GM08714 (cell line): ENCODE results near the gene VGLL2.

Experiments used
- H3K4me3 ChIP-seq: fragments of 200-500 bp; sonication (Bioruptor generic); 2 replicates; pipeline ENCODE4 v1.5.1; 2014; ENCODE audit warnings: mild to moderate bottlenecking, low read length, inconsistent platforms
- ZNF274 ChIP-seq: IDR thresholded peaks from 2 replicates; pipeline ENCODE4 v1.6.1; 2012; ENCODE audit warnings: mild to moderate bottlenecking, low read depth, low read length

The VGLL2 gene

DNA sequence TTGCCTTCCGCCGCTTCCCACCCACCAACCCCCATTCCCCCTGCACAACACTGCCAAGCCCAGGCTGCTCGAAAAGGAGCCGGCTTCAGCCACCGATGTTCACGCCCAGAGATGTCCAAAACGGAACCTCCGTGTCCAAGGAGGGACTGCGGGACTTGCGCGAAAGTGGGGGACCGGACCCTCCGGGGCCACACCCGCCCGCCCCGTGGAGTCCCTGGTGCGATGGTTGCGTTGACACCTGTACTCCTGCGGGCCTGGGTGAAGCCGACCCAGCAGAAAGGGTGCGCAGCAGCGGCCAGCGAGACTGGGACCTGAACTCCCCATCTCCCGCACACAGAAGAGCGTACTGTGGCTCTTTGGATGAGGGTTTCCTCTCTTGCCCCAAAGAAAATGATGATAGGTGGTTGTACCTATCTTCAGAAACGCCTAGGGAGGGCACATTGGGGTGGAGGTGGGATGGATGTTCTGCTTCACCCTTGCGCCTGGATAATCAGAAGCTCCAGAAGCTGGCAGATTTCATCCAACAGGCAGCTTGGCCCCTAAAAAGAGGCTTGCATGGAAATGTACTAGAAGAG lies 1.9 kb upstream of the VGLL2 start:
- no peak for TF ChIP-seq ZNF274
- no peak overlapping the region for H3K4me3 ChIP-seq

DNA sequence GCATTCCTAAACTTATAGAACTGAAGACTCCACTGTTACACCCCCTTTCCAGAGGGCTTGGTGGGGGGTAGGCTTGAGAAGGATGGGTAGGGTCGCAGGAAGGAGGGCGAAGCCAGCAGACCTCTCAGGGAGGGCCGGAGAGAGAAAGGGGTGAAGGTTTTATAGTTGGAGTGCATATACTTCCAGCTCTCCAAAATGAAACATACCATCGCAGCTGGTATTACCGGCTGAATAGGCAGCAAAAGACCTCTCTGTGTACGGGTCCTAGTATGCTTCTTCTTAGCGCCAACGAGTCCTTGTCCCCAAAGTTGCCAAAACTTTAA lies 1.0 kb upstream of the VGLL2 start:
- no peak for TF ChIP-seq ZNF274
- H3K4me3 ChIP-seq, result peak overlapping the region; percentile 22; the same call in 1 of the 2 replicates

DNA sequence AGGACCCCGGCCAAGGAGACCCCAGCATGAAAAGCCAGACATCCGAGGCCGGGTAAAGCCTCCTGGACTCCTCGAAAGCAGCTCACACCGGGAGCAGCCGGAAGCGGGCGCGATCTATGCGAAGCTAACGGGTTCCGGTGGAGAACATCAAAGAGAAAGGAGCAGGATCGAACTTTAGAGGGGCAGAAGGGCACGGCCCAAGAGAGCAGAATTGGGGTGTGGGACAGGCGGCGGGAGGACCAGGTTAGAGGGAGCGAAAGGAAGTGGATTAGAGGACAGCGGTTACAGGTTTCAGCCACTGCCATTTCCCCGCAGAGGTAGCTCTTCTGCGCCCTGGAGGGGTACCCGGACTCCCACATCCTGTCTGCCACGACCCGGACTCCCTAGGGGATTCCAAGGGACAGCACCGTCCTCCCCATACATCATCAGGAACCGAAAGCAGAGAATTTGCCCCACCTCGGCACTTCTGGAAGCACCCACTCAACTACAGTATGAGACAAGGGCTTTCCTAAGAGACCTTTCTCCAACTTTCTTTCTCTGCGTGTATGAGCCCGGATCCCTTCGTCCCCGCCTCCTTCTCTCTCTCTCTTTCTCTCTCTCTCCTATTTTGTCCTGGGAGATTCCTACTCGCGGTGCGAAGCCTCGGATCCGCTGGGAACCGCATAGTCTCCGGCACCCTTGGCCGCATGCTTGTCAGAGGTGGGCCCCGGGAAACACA lies 507 bp upstream of the VGLL2 start:
- peak overlapping the region; percentile 22 for H3K4me3 ChIP-seq
- no peak for TF ChIP-seq ZNF274

DNA sequence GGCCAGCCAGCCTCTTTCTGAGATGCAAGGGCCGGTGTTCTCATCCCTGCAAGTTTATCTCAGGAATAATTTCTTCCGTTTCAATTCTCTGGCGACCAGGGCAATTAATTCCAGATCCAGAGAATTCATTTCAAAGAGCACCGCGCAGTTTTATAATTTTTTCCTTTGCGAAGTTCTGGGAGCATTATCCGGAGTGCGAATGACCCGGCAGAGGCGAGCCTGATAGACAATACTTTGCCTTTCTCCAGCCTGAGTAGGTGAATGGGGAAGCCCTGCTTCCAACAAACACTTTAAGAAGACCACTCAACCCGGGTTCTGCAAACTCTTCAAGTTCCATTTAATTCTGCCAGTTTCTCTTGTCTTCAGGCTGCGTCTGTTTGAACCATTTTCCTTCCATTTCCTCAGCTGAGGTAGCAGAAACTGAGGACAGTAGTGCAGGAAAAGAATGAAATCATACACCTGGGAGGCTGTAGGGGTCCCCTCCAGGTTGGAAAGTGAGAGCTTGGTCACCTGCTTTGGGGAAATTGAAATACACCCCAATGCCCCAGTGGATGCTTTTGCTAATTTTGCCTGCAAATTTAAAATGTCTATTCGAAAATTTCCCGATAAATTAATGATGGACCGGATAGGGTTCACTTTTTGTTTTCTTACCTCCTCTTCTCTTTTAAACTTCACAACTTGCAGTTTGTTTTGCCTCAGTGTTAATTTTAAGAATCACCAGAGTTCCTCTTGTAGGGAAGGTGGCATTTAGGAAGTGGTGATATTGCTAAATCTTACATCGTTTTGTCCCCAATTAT lies 1.1 kb downstream of the VGLL2 start:
- TF ChIP-seq ZNF274, result no peak
- H3K4me3 ChIP-seq, result no peak overlapping the region; the same call in 1 of the 2 replicates

DNA sequence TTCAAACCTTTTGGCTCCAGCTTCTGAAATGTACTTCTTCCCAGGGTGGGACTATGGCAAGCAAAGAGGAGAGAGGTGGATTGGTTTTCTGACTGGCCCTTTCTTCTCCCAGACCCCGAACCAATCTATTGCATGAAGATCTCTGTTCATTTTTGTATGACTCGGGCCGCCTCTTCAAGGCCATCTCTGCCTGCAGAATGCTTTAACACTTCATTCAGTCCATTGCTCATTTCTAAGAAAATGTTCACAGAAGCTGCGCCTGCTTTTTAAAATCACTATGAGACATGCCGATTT lies 1.6 kb downstream of the VGLL2 start:
- no peak overlapping the region for H3K4me3 ChIP-seq
- no peak for TF ChIP-seq ZNF274

DNA sequence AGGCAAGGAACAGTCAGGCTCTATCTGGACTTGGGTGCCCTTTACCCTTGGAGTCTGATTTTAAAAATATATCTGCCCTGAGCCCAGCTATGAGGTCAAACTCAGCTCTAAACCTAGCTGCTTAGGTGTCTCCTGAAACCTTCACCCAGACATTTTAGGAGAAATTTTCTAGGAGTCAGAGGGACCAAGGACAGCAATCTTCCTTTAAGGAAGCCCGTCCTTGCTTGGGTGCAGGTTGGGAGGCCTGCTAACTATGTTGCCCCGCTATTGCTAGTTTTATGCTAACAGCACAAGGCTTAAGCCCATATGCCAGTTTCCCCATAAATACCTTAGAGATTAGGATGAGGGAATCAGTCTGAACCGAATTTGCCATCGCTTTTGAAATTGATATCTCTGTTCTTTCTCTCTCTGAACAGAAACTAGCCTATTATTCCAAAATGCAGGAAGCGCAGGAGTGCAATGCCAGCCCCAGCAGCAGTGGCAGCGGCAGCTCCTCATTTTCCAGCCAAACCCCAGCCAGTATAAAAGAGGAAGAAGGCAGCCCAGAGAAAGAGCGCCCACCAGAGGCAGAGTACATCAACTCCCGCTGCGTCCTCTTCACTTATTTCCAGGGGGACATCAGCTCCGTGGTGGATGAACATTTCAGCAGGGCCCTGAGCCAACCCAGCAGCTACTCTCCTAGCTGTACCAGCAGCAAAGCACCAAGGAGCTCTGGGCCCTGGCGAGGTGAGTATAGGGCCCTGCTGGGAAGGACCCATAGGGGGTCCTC lies 2.6 kb downstream of the VGLL2 start:
- no peak for TF ChIP-seq ZNF274
- no peak overlapping the region for H3K4me3 ChIP-seq

DNA sequence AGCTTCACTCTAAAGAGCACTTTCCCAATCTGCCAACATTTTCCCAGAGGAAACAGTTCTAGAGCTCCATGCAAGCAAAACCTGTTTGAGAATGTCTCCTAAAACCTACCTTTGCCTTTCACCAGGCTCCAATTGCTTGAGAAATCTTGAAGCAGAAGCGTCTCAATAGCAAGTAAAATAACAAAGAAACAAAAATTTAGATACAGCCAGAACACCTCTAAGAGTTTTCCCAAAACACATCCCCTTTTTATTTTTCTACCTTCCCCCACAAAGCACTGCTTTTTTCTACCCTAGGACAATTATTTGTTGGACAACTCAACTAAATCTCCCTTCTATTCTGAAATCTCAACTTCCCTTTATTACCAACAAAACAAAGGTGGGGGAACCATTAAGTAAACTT lies 3.6 kb downstream of the VGLL2 start:
- no peak overlapping the region for H3K4me3 ChIP-seq
- TF ChIP-seq ZNF274, result no peak

DNA sequence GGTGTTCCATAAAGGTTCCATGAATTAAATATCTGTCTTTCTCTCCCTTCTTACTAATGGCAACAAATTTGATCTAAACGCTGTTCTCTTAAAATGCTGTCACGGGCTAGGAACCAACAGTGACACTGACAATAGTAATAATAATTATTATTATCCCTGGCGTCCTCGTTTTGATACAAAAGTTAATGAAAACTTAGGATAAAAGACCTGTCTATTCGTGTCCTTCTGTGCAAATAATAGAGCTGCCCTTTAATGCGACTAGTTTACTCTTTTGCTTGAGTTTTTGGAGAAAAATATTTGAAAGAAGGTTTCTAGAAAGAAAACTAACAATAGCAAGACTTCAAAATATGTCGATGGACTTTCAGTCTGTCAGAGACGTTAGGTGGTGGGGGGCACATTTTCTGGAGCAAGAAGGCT lies 4.3 kb downstream of the VGLL2 start:
- no peak overlapping the region for H3K4me3 ChIP-seq
- TF ChIP-seq ZNF274, result no peak

DNA sequence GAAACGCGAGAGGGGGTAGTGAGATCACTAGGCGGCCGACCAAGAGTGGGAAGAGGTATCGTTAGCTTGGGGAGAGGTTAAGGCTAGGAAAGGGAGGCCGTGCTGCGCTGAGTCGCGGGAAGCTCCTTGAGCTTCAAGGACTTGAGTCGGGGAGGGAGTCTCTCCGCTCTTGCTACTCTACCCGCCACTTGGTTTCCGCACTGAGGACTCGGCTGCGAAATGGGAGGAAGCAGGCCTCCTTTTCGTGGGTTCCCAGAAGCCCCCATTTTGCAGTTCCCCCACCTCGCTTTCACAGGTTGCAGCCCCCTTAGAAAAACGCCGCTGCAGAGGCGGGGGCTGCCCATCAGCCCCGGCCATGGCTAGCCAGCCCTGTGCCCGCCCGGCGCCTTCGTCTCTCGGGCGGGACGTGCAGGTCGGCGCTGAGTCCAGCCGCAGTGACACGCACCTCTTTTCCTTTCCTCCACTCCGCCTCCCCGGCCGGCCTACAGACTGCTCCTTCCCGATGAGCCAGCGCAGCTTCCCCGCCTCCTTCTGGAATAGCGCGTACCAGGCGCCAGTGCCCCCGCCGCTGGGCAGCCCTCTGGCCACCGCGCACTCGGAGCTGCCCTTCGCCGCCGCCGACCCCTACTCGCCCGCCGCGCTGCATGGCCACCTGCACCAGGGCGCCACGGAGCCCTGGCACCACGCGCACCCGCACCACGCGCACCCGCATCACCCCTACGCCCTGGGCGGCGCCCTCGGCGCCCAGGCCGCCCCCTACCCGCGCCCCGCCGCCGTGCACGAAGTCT lies 4.9 kb downstream of the VGLL2 start:
- no peak for TF ChIP-seq ZNF274
- H3K4me3 ChIP-seq, result no peak overlapping the region

DNA sequence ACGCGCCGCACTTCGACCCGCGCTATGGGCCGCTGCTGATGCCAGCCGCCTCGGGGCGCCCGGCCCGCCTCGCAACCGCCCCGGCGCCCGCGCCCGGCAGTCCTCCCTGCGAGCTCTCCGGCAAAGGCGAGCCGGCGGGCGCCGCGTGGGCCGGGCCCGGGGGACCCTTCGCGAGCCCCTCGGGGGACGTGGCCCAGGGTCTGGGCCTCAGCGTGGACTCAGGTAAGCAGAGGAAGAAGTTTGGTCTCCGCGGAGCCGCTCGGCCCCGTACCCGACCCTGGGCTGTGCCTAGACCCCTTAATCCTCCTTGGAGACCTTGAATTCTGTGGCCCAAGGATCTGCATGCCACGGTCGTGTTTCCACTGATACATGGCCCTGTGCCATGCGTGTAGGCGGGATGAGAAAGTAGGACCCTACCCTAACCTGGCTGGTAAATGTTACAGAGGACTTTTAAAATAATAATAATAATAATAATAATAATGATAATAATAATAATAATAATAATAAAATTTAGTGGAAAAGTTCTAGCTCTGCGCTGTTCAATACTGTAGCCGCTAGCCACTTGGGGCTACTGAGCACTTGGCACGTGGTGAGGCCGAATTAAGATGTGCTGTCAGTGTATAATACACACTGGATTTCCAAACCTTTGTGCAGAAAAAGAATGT lies 5.6 kb downstream of the VGLL2 start:
- H3K4me3 ChIP-seq, result no peak overlapping the region
- TF ChIP-seq ZNF274, result no peak

DNA sequence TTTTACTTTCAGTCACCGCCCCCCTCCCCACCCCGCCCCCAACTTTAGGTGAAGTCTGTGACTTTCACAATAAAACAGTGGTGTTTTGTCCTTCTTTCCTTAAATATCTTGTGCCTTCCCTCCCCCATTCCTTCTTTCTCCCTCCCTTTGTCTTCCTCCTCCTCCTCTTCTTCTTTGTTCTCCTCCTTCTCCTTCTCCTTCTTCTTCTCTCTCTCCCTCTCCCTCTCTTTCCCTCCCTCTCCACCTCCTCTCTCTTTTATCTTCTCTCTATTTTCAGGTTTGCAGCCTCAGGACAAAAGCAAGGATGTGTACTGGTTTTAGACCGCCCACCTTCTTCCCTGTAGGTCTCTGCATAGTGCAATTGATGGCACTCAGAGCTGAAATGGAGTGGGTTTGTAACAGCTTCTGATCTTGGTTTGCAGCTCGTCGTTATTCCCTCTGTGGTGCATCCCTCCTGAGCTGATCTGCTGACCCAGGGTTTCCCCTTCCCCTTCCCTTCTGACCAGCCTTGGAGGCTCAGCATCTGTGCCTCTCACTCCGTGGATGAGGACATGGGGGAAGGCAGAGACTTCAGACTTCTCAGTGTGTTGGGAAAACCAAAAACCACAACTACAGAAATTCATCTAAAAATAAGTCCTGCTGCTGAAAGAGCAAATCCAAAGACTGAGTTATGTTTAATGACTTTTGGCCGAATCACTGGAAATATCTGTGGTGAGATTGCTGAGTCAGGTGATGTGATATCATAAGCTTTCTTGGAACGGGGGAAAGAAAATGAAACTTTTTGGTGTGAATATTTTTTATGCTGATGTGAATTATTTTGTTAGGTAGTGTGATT lies 6.9 kb downstream of the VGLL2 start:
- no peak overlapping the region for H3K4me3 ChIP-seq
- no peak for TF ChIP-seq ZNF274

DNA sequence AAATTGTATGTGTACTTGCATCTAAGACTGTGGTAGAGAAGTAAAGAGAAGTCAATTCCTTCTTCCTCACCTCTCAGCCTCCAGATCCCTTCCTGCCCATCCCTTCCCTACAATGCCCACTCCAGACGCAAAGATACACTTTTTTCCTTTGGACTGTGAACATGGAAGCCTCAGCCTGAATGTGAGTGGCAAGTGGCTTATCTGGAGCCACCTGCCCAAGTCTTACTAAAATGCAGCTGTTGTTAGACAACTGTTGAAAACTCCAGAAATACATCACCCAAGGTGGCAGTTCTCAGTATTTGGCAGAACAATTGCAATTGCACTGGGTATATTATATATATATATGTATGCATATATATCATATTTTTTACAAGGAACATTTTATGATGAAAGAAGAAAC lies 7.5 kb downstream of the VGLL2 start:
- H3K4me3 ChIP-seq, result no peak overlapping the region
- TF ChIP-seq ZNF274, result no peak

DNA sequence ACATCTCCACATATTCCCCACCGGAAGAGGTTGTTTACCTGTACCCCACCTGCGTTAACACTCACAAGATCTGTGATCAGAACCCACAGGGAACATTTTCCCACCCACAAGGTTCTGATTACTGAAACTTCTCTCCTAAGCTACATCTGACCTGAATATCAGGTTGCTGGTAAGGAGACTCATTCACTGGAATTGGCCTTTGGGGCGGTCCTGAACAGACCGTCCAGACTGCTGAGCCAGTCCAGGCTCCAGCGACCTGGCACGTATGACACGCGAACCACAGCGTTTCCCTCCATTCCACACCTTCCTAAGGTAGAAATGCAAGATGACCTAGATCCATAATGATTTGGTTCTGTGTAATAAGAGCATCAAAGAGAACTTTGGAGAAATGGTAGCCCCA lies 9.8 kb downstream of the VGLL2 start:
- no peak overlapping the region for H3K4me3 ChIP-seq
- no peak for TF ChIP-seq ZNF274
